ENCODE measurements around the gene CPNE4.

The CPNE4 gene

GRCh38 chr3:131795390-131796090 lies 239.3 kb downstream of the CPNE4 start:
- no peak for DNase-seq

GRCh38 chr3:131794766-131795388 lies 239.9 kb downstream of the CPNE4 start:
- DNase-seq = no peak

GRCh38 chr3:131793870-131794269 lies 240.9 kb downstream of the CPNE4 start:
- DNase-seq = no peak

GRCh38 chr3:131789188-131789587 lies 245.6 kb downstream of the CPNE4 start:
- DNase-seq = no peak

GRCh38 chr3:131786386-131786785 lies 248.4 kb downstream of the CPNE4 start:
- no peak for DNase-seq

- DNase-seq = no peak
Observed at GRCh38 chr3:131782751-131783150, 252.1 kb downstream of the CPNE4 start.

- DNase-seq = no peak
Observed at GRCh38 chr3:131778526-131778925, 256.3 kb downstream of the CPNE4 start.

GRCh38 chr3:131775650-131776049 lies 259.2 kb downstream of the CPNE4 start:
- no peak for DNase-seq

GRCh38 chr3:131772269-131773026 lies 262.4 kb downstream of the CPNE4 start:
- no peak for DNase-seq

GRCh38 chr3:131762981-131763564 lies 271.7 kb downstream of the CPNE4 start:
- no peak for DNase-seq

- DNase-seq = no peak
Observed at GRCh38 chr3:131756405-131756804, 278.4 kb downstream of the CPNE4 start.

- no peak for DNase-seq
Observed at GRCh38 chr3:131755380-131755779, 279.4 kb downstream of the CPNE4 start.

GRCh38 chr3:131750256-131750655 lies 284.6 kb downstream of the CPNE4 start:
- no peak for DNase-seq

- DNase-seq = no peak
Observed at GRCh38 chr3:131749826-131750225, 285.0 kb downstream of the CPNE4 start.

GRCh38 chr3:131747466-131747865 lies 287.3 kb downstream of the CPNE4 start:
- DNase-seq = no peak

GRCh38 chr3:131744765-131745164 lies 290.0 kb downstream of the CPNE4 start:
- DNase-seq = no peak

GRCh38 chr3:131743126-131743525 lies 291.7 kb downstream of the CPNE4 start:
- DNase-seq = no peak

- DNase-seq = no peak
Observed at GRCh38 chr3:131739211-131739610, 295.6 kb downstream of the CPNE4 start.

- DNase-seq = no peak
Observed at GRCh38 chr3:131738095-131738494, 296.7 kb downstream of the CPNE4 start.

GRCh38 chr3:131735544-131735943 lies 299.3 kb downstream of the CPNE4 start:
- DNase-seq = no peak

GRCh38 chr3:131735116-131735515 lies 299.7 kb downstream of the CPNE4 start:
- DNase-seq = no peak

- DNase-seq = no peak
Observed at GRCh38 chr3:131733086-131733841, 301.6 kb downstream of the CPNE4 start.

- DNase-seq = no peak
Observed at GRCh38 chr3:131731709-131732108, 303.1 kb downstream of the CPNE4 start.
